Stimulated activated naive CD8-positive, alpha-beta T cell treated with anti-CD3 and anti-CD28 coated beads, Interleukin-15, amount 100 ng/mL, for 72 hours (primary cell): ENCODE data around the gene RNU11.
"Not testable (repeated sequence)": the region's sequence is repeated elsewhere in the genome, so short reads cannot be mapped to it uniquely, and the experiment has no call there.

Experiments used
- ATAC-seq: fragments of 150-1000 bp; cut with Tn5 transposase; 2 replicates; pipeline ENCODE4 v1.10.0; 2021; ENCODE audit warnings: mild to moderate bottlenecking, moderate library complexity
- DNase-seq, 2 donors: peaks; one replicate each; pipeline ENCODE4 v3.0.0; 2021 to 2022
- H3K27ac Mint-ChIP-seq, 2 donors: one replicate each; pipeline ENCODE4 v1.8.0; 2022; ENCODE audit warnings: mild to moderate bottlenecking in 2 of 2, mixed read lengths in 2 of 2, moderate library complexity in 2 of 2
- H3K27me3 Mint-ChIP-seq: one replicate; pipeline ENCODE4 v1.8.0; 2022; ENCODE audit warnings: mixed read lengths
- H3K4me1 Mint-ChIP-seq: one replicate; pipeline ENCODE4 v1.8.0; 2022; ENCODE audit warnings: mild to moderate bottlenecking, mixed read lengths
- H3K4me3 Mint-ChIP-seq, 2 donors: one replicate each; pipeline ENCODE4 v1.8.0; 2022; ENCODE audit warnings: mild to moderate bottlenecking in 2 of 2, mixed read lengths in 2 of 2, moderate library complexity in 1 of 2
- H3K9me3 Mint-ChIP-seq, 2 donors: one replicate each; pipeline ENCODE4 v1.8.0; 2022; ENCODE audit warnings: mixed read lengths in 2 of 2

The RNU11 gene

GRCh38 chr1:28648474-28649198, at the start of gene RNU11:
Gene RNU11 (plus strand): TSS chr1:28648600.
- no peaks in the 10 kb centered on the region for H3K9me3 Mint-ChIP-seq
- peak within 1 kb of the TSS; percentile 100 for H3K27ac Mint-ChIP-seq
- peaks cover 48% of the 10 kb centered on the region for H3K4me1 Mint-ChIP-seq
- peak within 1 kb of the TSS; percentile 93 for H3K4me3 Mint-ChIP-seq
- DNase-seq (peak; percentile 92), ATAC-seq (peak; percentile 84)
- H3K27me3 Mint-ChIP-seq: no peaks in the 10 kb centered on the region

GRCh38 chr1:28601696-28602095, 46.7 kb upstream of the RNU11 start:
- H3K9me3 Mint-ChIP-seq: no peaks in the 10 kb centered on the region
- peak; percentile 95 for ATAC-seq
- H3K27ac Mint-ChIP-seq: peak overlapping the region in 1 of 2 donors; percentile 16
- peaks cover 11% of the 10 kb centered on the region for H3K4me1 Mint-ChIP-seq
- peak in 1 of 2 donors; percentile 54 for DNase-seq
- no peak overlapping the region for H3K4me3 Mint-ChIP-seq
- H3K27me3 Mint-ChIP-seq: no peaks in the 10 kb centered on the region

- Mint-ChIP-seq H3K9me3 (no peaks in the 10 kb centered on the region), H3K27me3 (no peaks in the 10 kb centered on the region), H3K27ac (peak overlapping the region in 1 of 2 donors; percentile 12), H3K4me3 (no peak overlapping the region), H3K4me1 (peaks cover 11% of the 10 kb centered on the region)
- DNase-seq (peak in 1 of 2 donors; percentile 31), ATAC-seq (no peak)
These were observed 45.6 kb upstream of the RNU11 start for GRCh38 chr1:28602536-28603439.

GRCh38 chr1:28604411-28604810, 44.0 kb upstream of the RNU11 start:
- no peak overlapping the region for H3K4me3 Mint-ChIP-seq
- DNase-seq (no peak), ATAC-seq (no peak)
- H3K27me3 Mint-ChIP-seq: no peaks in the 10 kb centered on the region
- no peak overlapping the region for H3K27ac Mint-ChIP-seq
- no peaks in the 10 kb centered on the region for H3K9me3 Mint-ChIP-seq
- H3K4me1 Mint-ChIP-seq: peaks cover 11% of the 10 kb centered on the region

GRCh38 chr1:28604962-28605361, 43.4 kb upstream of the RNU11 start:
- Mint-ChIP-seq H3K27me3 (no peaks in the 10 kb centered on the region), H3K4me1 (peaks cover 11% of the 10 kb centered on the region), H3K9me3 (no peaks in the 10 kb centered on the region), H3K4me3 (no peak overlapping the region), H3K27ac (no peak overlapping the region)
- DNase-seq (no peak), ATAC-seq (no peak)

GRCh38 chr1:28606771-28607170, 41.6 kb upstream of the RNU11 start:
- H3K9me3 Mint-ChIP-seq: no peaks in the 10 kb centered on the region
- no peaks in the 10 kb centered on the region for H3K27me3 Mint-ChIP-seq
- H3K4me3 Mint-ChIP-seq: no peak overlapping the region
- H3K27ac Mint-ChIP-seq: no peak overlapping the region
- peaks cover 6% of the 10 kb centered on the region for H3K4me1 Mint-ChIP-seq
- DNase-seq: no peak
- no peak for ATAC-seq

- Mint-ChIP-seq H3K9me3 (no peaks in the 10 kb centered on the region), H3K4me3 (no peak overlapping the region), H3K27me3 (no peaks in the 10 kb centered on the region), H3K4me1 (no peaks in the 10 kb centered on the region), H3K27ac (peak overlapping the region in 1 of 2 donors; percentile 31)
- ATAC-seq (no peak), DNase-seq (no peak)
These were observed 35.2 kb upstream of the RNU11 start for GRCh38 chr1:28613175-28613574.

GRCh38 chr1:28631713-28632112, 16.7 kb upstream of the RNU11 start:
- no peaks in the 10 kb centered on the region for H3K9me3 Mint-ChIP-seq
- DNase-seq (no peak), ATAC-seq (no peak)
- no peak overlapping the region for H3K4me3 Mint-ChIP-seq
- peaks cover 18% of the 10 kb centered on the region for H3K4me1 Mint-ChIP-seq
- no peaks in the 10 kb centered on the region for H3K27me3 Mint-ChIP-seq
- no peak overlapping the region for H3K27ac Mint-ChIP-seq

- no peaks in the 10 kb centered on the region for H3K9me3 Mint-ChIP-seq
- no peak overlapping the region for H3K27ac Mint-ChIP-seq
- peaks cover 18% of the 10 kb centered on the region for H3K4me1 Mint-ChIP-seq
- no peaks in the 10 kb centered on the region for H3K27me3 Mint-ChIP-seq
- DNase-seq (no peak), ATAC-seq (no peak)
- H3K4me3 Mint-ChIP-seq: no peak overlapping the region
These were observed 15.8 kb upstream of the RNU11 start for GRCh38 chr1:28632560-28632959.

GRCh38 chr1:28640766-28641165, 7.6 kb upstream of the RNU11 start:
- DNase-seq: peak in 1 of 2 donors; percentile 36
- no peak for ATAC-seq
- no peaks in the 10 kb centered on the region for H3K27me3 Mint-ChIP-seq
- no peak overlapping the region for H3K27ac Mint-ChIP-seq
- no peaks in the 10 kb centered on the region for H3K9me3 Mint-ChIP-seq
- peak overlapping the region; percentile 93 to 98 for H3K4me3 Mint-ChIP-seq
- peaks cover 61% of the 10 kb centered on the region for H3K4me1 Mint-ChIP-seq

- ATAC-seq (peak; percentile 32), DNase-seq (no peak)
- peak overlapping the region; percentile 98 to 100 for H3K27ac Mint-ChIP-seq
- H3K4me3 Mint-ChIP-seq: peak overlapping the region; percentile 93 to 98
- H3K27me3 Mint-ChIP-seq: no peaks in the 10 kb centered on the region
- H3K9me3 Mint-ChIP-seq: no peaks in the 10 kb centered on the region
- H3K4me1 Mint-ChIP-seq: peaks cover 60% of the 10 kb centered on the region
These were observed 6.1 kb upstream of the RNU11 start for GRCh38 chr1:28642056-28642846.

GRCh38 chr1:28642847-28643635, 5.4 kb upstream of the RNU11 start, which contains the start of gene TAF12:
Gene TAF12 (minus strand): TSS chr1:28643067. CDS start chr1:28622081, 20,986 bp downstream.
- H3K27me3 Mint-ChIP-seq: no peaks in the 10 kb centered on the region
- peaks cover 68% of the 10 kb centered on the region for H3K4me1 Mint-ChIP-seq

GRCh38 chr1:28644494-28644893, 3.9 kb upstream of the RNU11 start:
- Mint-ChIP-seq H3K27me3 (no peaks in the 10 kb centered on the region), H3K9me3 (no peaks in the 10 kb centered on the region), H3K4me1 (peaks cover 81% of the 10 kb centered on the region)

More at GRCh38 chr1:28642847-28643635, 5.4 kb upstream of the RNU11 start, which contains the start of gene TAF12:
- DNase-seq: peak; percentile 85 to 91
- peak within 1 kb of the TSS; percentile 98 to 100 for H3K27ac Mint-ChIP-seq
- ATAC-seq: peak; percentile 93
- H3K9me3 Mint-ChIP-seq: no peaks in the 10 kb centered on the region
- H3K4me3 Mint-ChIP-seq: peak within 1 kb of the TSS; percentile 93 to 98

GRCh38 chr1:28645406-28645805, 3.0 kb upstream of the RNU11 start:
- DNase-seq, H3K4me3 Mint-ChIP-seq, H3K27ac Mint-ChIP-seq, H3K27me3 Mint-ChIP-seq, H3K9me3 Mint-ChIP-seq, ATAC-seq: not testable (repeated sequence)
- peaks cover 74% of the 10 kb centered on the region for H3K4me1 Mint-ChIP-seq

More at GRCh38 chr1:28644494-28644893, 3.9 kb upstream of the RNU11 start:
- ATAC-seq (no peak), DNase-seq (no peak)
- H3K27ac Mint-ChIP-seq: peak overlapping the region in 1 of 2 donors; percentile 100
- H3K4me3 Mint-ChIP-seq: peak overlapping the region; percentile 93 to 98
